ENCODE data around the gene RNF144B. TPM values are rescaled to one million over a fixed set of nuclear protein-coding genes. Genes with fewer than 3 reads are reported as not detected.
"Not testable (repeated sequence)": the region's sequence is repeated elsewhere in the genome, so short reads cannot be mapped to it uniquely, and the experiment has no call there.

The RNF144B gene
- polyA plus RNA-seq, 3 donors: 25.6 to 31.0 (median 27.9) TPM

- H3K4me2 ChIP-seq (replicated peaks; ENCODE audit: extremely low read depth, low read length, poor library complexity, severe bottlenecking): no peak overlapping the region
- no peak overlapping the region for H3K4me3 Mint-ChIP-seq
- intact Hi-C loops (cut with micrococcal nuclease): no loop called here
- no peak overlapping the region for H3K27ac ChIP-seq (ENCODE audit: low read depth in 1 of 2, low read length in 2 of 2)
- H3K79me2 ChIP-seq (ENCODE audit: insufficient read depth, low read length): no peaks in the 10 kb centered on the region
- H3K4me1 ChIP-seq (ENCODE audit: control insufficient read depth in 1 of 2, insufficient read depth in 2 of 2, low read length in 2 of 2): peaks cover 16 to 17% of the 10 kb centered on the region in 2 donors
- no peak overlapping the region for H3K27ac Mint-ChIP-seq
- H3K9me3 Mint-ChIP-seq: peaks cover 8 to 16% (median 13%) of the 10 kb centered on the region in 7 donors
- peaks cover 3 to 7% of the 10 kb centered on the region in 2 donors for H3K36me3 Mint-ChIP-seq
- no peak overlapping the region for H3K9ac ChIP-seq (ENCODE audit: insufficient read depth, low read length, poor library complexity, severe bottlenecking)
- no peak overlapping the region for H3K4me3 ChIP-seq (replicated peaks in 1 of 3; ENCODE audit: low read depth in 2 of 3, low read length in 3 of 3)
- peaks cover 25% of the 10 kb centered on the region for H3K4me1 Mint-ChIP-seq
- no peak for TF ChIP-seq CTCF (IDR thresholded peaks at IDR 0.05)
- WGBS (ENCODE audit: insufficient coverage): 86% methylated on average over 1 of the region's 2 CpGs
- H2AFZ ChIP-seq (ENCODE audit: insufficient read depth, low read depth, low read length, poor library complexity, severe bottlenecking): no peak overlapping the region
- H3K27me3 ChIP-seq (ENCODE audit: control insufficient read depth in 2 of 2, insufficient read depth in 2 of 2, low read length in 2 of 2): no peaks in the 10 kb centered on the region
- peaks cover 0 to 2% (median 0%) of the 10 kb centered on the region in 3 donors for H3K27me3 Mint-ChIP-seq (ENCODE audit: low read depth in 3 of 3)
- H4K20me1 ChIP-seq (ENCODE audit: insufficient read depth, low read length): no peaks in the 10 kb centered on the region
- DNase-seq: peak in 1 of 3 donors; percentile 45
- no peaks in the 10 kb centered on the region for H3K9me3 ChIP-seq (replicated peaks in 1 of 2; ENCODE audit: control insufficient read depth in 1 of 2, insufficient read depth in 1 of 2, low read length in 2 of 2)
- no peaks in the 10 kb centered on the region for H3K36me3 ChIP-seq (replicated peaks in 1 of 2; ENCODE audit: control insufficient read depth in 1 of 2, insufficient read depth in 2 of 2, low read length in 2 of 2)
Observed at GRCh38 chr6:18353251-18353650, 33.9 kb upstream of the RNF144B start.

GRCh38 chr6:18357546-18357945 lies 29.6 kb upstream of the RNF144B start:
- Mint-ChIP-seq H3K9me3 (peaks cover 10 to 16% (median 13%) of the 10 kb centered on the region in 7 donors), H3K4me1 (peaks cover 29% of the 10 kb centered on the region)
- H3K4me3 Mint-ChIP-seq; H3K27ac ChIP-seq (ENCODE audit: low read depth in 1 of 2, low read length in 2 of 2); H4K20me1 ChIP-seq (ENCODE audit: insufficient read depth, low read length); intact Hi-C loops (cut with micrococcal nuclease); H3K4me2 ChIP-seq (replicated peaks; ENCODE audit: extremely low read depth, low read length, poor library complexity, severe bottlenecking); H3K79me2 ChIP-seq (ENCODE audit: insufficient read depth, low read length); DNase-seq; H3K9me3 ChIP-seq (replicated peaks in 1 of 2; ENCODE audit: control insufficient read depth in 1 of 2, insufficient read depth in 1 of 2, low read length in 2 of 2); H3K27me3 Mint-ChIP-seq (ENCODE audit: low read depth in 3 of 3); H3K4me3 ChIP-seq (replicated peaks in 1 of 3; ENCODE audit: low read depth in 2 of 3, low read length in 3 of 3); H3K9ac ChIP-seq (ENCODE audit: insufficient read depth, low read length, poor library complexity, severe bottlenecking); H3K27ac Mint-ChIP-seq; H2AFZ ChIP-seq (ENCODE audit: insufficient read depth, low read depth, low read length, poor library complexity, severe bottlenecking); H3K36me3 ChIP-seq (replicated peaks in 1 of 2; ENCODE audit: control insufficient read depth in 1 of 2, insufficient read depth in 2 of 2, low read length in 2 of 2); H3K36me3 Mint-ChIP-seq; H3K27me3 ChIP-seq (ENCODE audit: control insufficient read depth in 2 of 2, insufficient read depth in 2 of 2, low read length in 2 of 2): not testable (repeated sequence)
- no CpG with 5 or more reads among the region's 4 CpGs for WGBS (ENCODE audit: insufficient coverage)
- H3K4me1 ChIP-seq (ENCODE audit: control insufficient read depth in 1 of 2, insufficient read depth in 2 of 2, low read length in 2 of 2): peaks cover 18 to 19% of the 10 kb centered on the region in 2 donors
